ENCODE data around the gene SNX20.

The SNX20 gene

GRCh38 chr16:50711862-50712559, 30.9 kb upstream of the SNX20 start:
- peaks cover 6% of the 10 kb centered on the region; the same call in 1 of the 2 replicates for H3K4me1 ChIP-seq (ENCODE audit: insufficient read depth, low read length)
- H3K36me3 ChIP-seq (ENCODE audit: insufficient read depth, low read length) = no peaks in the 10 kb centered on the region
- H3K9ac ChIP-seq (ENCODE audit: low read depth, low read length) = no peak overlapping the region
- no peaks in the 10 kb centered on the region for H3K9me3 ChIP-seq (ENCODE audit: control insufficient read depth, insufficient read depth, low read length)

GRCh38 chr16:50711040-50711439, 29.9 kb upstream of the SNX20 start:
- H3K9me3 ChIP-seq (ENCODE audit: control insufficient read depth, insufficient read depth, low read length) = no peaks in the 10 kb centered on the region
- H3K36me3 ChIP-seq (ENCODE audit: insufficient read depth, low read length) = no peaks in the 10 kb centered on the region
- peaks cover 6% of the 10 kb centered on the region; the same call in 1 of the 2 replicates for H3K4me1 ChIP-seq (ENCODE audit: insufficient read depth, low read length)
- no peak overlapping the region for H3K9ac ChIP-seq (ENCODE audit: low read depth, low read length)

GRCh38 chr16:50709980-50710379, 28.9 kb upstream of the SNX20 start:
- Histone ChIP-seq H3K36me3 (ENCODE audit: insufficient read depth, low read length) (no peaks in the 10 kb centered on the region), H3K4me1 (ENCODE audit: insufficient read depth, low read length) (peaks cover 6% of the 10 kb centered on the region; the same call in 1 of the 2 replicates), H3K9ac (ENCODE audit: low read depth, low read length) (no peak overlapping the region), H3K9me3 (ENCODE audit: control insufficient read depth, insufficient read depth, low read length) (peaks cover 5% of the 10 kb centered on the region; the same call in 1 of the 2 replicates)

DNA sequence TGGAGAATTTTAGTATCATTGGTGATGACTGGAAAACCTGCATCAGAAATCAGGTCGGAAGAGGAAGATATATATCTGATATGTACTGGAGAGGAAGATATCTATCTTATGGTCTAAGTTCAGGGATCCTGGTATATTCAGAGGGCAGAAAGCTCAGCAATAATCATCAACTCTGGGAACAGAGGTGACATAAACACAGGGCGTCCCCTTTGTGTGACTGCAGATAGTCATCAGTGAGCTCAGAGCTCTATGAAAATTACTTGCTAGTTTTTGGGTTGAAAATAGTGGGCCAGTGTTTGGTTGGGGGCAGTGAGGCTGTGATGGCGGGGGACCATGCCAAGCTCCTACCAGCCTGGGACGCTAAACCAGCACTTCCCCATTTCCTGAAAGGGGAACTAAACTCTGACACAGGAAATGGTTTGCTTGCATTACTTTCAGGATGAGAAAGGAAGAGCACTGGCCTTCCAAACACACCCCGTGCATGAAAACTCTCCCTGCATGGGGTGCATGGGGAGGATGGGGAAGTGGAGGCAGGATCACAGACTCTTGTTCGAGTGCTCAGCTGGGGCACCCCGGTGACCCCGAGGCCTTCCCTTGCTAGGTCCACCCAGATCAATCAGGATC, 28.1 kb upstream of the SNX20 start:
- Histone ChIP-seq H3K9ac (ENCODE audit: low read depth, low read length) (no peak overlapping the region), H3K9me3 (ENCODE audit: control insufficient read depth, insufficient read depth, low read length) (peaks cover 5% of the 10 kb centered on the region; the same call in 1 of the 2 replicates), H3K36me3 (ENCODE audit: insufficient read depth, low read length) (no peaks in the 10 kb centered on the region), H3K4me1 (ENCODE audit: insufficient read depth, low read length) (peaks cover 6% of the 10 kb centered on the region; the same call in 1 of the 2 replicates)

GRCh38 chr16:50708373-50709060, 27.4 kb upstream of the SNX20 start:
- Histone ChIP-seq H3K36me3 (ENCODE audit: insufficient read depth, low read length) (no peaks in the 10 kb centered on the region), H3K4me1 (ENCODE audit: insufficient read depth, low read length) (no peaks in the 10 kb centered on the region), H3K9ac (ENCODE audit: low read depth, low read length) (no peak overlapping the region), H3K9me3 (ENCODE audit: control insufficient read depth, insufficient read depth, low read length) (peaks cover 5% of the 10 kb centered on the region; the same call in 1 of the 2 replicates)

DNA sequence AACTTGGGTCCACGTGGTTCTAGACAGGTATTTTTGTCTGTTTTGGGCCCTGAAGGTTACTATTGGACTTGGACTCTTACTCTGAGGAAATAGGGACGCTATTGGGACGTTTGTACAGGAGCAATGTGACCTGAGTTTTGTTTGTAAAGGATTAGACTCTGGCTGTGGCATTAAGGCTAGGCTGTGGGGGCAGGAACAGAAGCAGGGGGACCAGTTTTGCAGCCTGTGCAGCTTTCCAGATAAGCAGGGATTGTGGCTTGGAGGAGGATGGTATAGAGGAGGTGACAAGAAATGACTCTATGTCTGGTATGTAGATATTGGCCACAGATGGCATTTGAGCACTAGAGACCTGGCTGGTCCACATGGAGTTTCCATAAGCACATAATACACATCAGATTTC, 25.1 kb upstream of the SNX20 start:
- Histone ChIP-seq H3K36me3 (ENCODE audit: insufficient read depth, low read length) (no peaks in the 10 kb centered on the region), H3K9me3 (ENCODE audit: control insufficient read depth, insufficient read depth, low read length) (peaks cover 5% of the 10 kb centered on the region; the same call in 1 of the 2 replicates), H3K4me1 (ENCODE audit: insufficient read depth, low read length) (no peaks in the 10 kb centered on the region), H3K9ac (ENCODE audit: low read depth, low read length) (no peak overlapping the region)

- Histone ChIP-seq H3K36me3 (ENCODE audit: insufficient read depth, low read length) (no peaks in the 10 kb centered on the region), H3K9me3 (ENCODE audit: control insufficient read depth, insufficient read depth, low read length) (peaks cover 5% of the 10 kb centered on the region; the same call in 1 of the 2 replicates), H3K4me1 (ENCODE audit: insufficient read depth, low read length) (no peaks in the 10 kb centered on the region), H3K9ac (ENCODE audit: low read depth, low read length) (no peak overlapping the region)
Observed at GRCh38 chr16:50705436-50706110, 24.5 kb upstream of the SNX20 start.

GRCh38 chr16:50704245-50704644, 23.1 kb upstream of the SNX20 start:
- H3K9ac ChIP-seq (ENCODE audit: low read depth, low read length) = no peak overlapping the region
- H3K36me3 ChIP-seq (ENCODE audit: insufficient read depth, low read length) = no peaks in the 10 kb centered on the region
- no peaks in the 10 kb centered on the region for H3K4me1 ChIP-seq (ENCODE audit: insufficient read depth, low read length)
- H3K9me3 ChIP-seq (ENCODE audit: control insufficient read depth, insufficient read depth, low read length) = peaks cover 5% of the 10 kb centered on the region; the same call in 1 of the 2 replicates

DNA sequence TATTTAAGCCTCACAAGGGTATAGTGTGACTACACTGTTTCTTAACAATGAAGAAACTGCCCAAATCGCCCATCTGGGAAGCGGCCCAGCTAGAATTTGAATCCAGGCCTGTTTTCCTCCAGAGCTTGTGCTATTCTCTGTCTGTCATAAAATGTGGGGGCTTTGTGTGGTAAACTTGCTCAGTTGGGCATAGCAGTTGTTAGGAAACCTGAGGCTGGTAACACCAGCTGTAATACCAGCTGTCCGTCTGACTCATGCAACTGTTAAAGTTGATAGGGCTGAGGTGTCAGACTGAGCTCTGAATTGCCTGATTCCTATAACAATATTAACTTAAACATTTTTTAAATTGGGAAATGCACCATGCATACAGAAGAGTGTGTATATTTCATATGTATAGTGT, 21.6 kb upstream of the SNX20 start:
- peaks cover 5% of the 10 kb centered on the region; the same call in 1 of the 2 replicates for H3K9me3 ChIP-seq (ENCODE audit: control insufficient read depth, insufficient read depth, low read length)
- no peak overlapping the region for H3K9ac ChIP-seq (ENCODE audit: low read depth, low read length)
- no peaks in the 10 kb centered on the region for H3K36me3 ChIP-seq (ENCODE audit: insufficient read depth, low read length)
- H3K4me1 ChIP-seq (ENCODE audit: insufficient read depth, low read length) = no peaks in the 10 kb centered on the region

DNA sequence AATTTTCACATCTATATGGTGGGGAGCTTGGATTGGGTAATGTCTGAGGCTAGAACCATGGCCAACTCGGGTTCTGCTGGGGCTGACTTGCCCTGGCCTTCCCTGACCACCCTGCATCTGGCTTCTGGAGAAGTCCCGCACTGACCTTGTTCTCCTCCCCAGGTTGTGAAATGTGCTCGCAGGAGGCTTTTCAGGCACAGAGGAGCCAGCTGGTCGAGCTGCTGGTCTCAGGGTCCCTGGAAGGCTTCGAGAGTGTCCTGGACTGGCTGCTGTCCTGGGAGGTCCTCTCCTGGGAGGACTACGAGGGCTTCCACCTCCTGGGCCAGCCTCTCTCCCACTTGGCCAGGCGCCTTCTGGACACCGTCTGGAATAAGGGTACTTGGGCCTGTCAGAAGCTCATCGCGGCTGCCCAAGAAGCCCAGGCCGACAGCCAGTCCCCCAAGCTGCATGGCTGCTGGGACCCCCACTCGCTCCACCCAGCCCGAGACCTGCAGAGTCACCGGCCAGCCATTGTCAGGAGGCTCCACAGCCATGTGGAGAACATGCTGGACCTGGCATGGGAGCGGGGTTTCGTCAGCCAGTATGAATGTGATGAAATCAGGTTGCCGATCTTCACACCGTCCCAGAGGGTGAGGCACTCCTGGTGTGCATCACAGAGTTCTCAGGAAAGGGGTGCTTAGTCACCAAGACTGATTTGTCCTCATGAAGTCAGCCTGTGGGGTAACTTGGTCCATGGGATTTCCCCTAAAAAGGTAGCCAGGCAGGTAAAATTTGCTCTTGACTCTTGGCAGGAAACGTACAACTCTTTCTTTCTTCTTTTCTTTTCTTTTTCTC, 18.4 kb upstream of the SNX20 start:
- H3K9me3 ChIP-seq (ENCODE audit: control insufficient read depth, insufficient read depth, low read length) = no peaks in the 10 kb centered on the region
- H3K36me3 ChIP-seq (ENCODE audit: insufficient read depth, low read length) = no peaks in the 10 kb centered on the region
- H3K9ac ChIP-seq (ENCODE audit: low read depth, low read length) = no peak overlapping the region
- no peaks in the 10 kb centered on the region for H3K4me1 ChIP-seq (ENCODE audit: insufficient read depth, low read length)

DNA sequence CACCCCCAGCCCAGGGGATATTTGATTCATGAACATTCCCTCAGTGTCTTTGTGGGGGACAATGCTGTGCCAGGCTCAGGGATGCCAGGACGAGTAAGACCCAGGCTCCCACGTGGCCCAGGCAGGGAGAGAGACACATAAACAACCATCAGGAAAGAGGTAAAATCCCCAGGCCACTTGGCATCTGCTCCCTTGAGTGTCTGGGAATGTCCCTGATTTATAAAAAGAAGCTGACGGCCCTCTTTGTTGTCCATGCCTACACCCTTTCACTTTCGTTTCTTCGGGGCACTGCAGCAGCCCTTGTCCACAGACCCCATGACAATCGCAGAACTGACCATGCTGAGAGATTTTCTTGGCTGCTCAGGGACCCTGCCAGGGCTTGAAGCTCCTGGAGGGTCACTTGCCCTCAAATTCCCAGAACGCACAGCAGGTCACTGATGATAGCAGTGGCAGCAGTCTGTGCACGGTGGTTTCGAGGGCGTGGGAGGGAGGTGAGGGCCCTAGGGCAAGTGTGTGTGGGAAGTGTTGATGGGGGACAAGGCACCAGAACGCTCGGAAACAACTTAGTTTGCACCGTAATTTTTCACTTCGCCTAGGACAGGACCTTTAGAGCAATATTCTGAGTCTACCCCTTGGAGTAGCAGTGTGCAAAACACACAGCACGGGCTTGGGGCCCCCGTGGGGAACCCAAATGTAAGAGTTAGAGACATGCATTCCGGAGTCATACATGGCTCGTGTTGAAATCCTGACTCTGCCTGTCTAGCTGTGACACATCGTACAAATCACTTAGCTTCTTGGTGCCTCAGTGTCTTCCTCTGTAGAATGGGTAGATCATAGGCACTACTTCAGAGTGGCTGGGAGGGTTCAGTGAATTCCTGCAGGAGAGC, 17.0 kb upstream of the SNX20 start:
- Histone ChIP-seq H3K4me1 (ENCODE audit: insufficient read depth, low read length) (no peaks in the 10 kb centered on the region; the same call in 1 of the 2 replicates), H3K9ac (ENCODE audit: low read depth, low read length) (no peak overlapping the region), H3K9me3 (ENCODE audit: control insufficient read depth, insufficient read depth, low read length) (no peaks in the 10 kb centered on the region), H3K36me3 (ENCODE audit: insufficient read depth, low read length) (no peaks in the 10 kb centered on the region)

DNA sequence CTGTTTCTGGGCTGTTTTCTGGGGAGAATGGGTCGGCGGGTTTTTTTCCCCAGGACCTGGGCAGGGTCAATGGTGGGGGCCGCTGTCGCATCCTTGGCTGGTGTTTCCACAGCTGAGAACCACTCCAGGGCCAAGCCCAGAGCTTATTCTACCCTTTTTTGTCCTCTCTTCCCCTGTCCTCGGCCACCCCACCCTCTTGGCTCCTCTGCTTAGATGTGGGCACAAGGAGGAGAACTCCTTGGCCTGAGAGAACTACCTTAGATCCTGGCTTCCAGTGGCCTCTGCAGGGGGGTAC, 16.3 kb upstream of the SNX20 start:
- H3K4me1 ChIP-seq (ENCODE audit: insufficient read depth, low read length) = no peaks in the 10 kb centered on the region; the same call in 1 of the 2 replicates
- no peaks in the 10 kb centered on the region for H3K9me3 ChIP-seq (ENCODE audit: control insufficient read depth, insufficient read depth, low read length)
- no peak overlapping the region for H3K9ac ChIP-seq (ENCODE audit: low read depth, low read length)
- no peaks in the 10 kb centered on the region for H3K36me3 ChIP-seq (ENCODE audit: insufficient read depth, low read length)
